Aorta (tissue), 5 donors: ENCODE measurements around the gene PEF1. TPM values are rescaled to one million over a fixed set of nuclear protein-coding genes. Genes with fewer than 3 reads are reported as not detected.
A peak's percentile ranks its signal among the peaks of the same experiment; 100 is the strongest.

Source experiments
- ATAC-seq: fragments of 200-7000 bp; cut with Tn5 transposase; one replicate; pipeline ENCODE4 v1.9.1; 2022; ENCODE audit warnings: moderate library complexity; ENCODE audit not compliant: low FRiP score
- DNase-seq, 2 donors: peaks; one replicate each; pipeline ENCODE4 v3.0.0-alpha.2; 2020
- H3K27ac ChIP-seq, 2 donors: one replicate each; pipeline ENCODE4 v1.5.1; 2013; ENCODE audit warnings: low read length in 2 of 2, mild to moderate bottlenecking in 2 of 2, moderate library complexity in 2 of 2, control low read depth in 1 of 2, inconsistent platforms in 1 of 2, low read depth in 1 of 2
- H3K27me3 ChIP-seq, 2 donors: one replicate each; pipeline ENCODE4 v1.6.1; 2013; ENCODE audit warnings: control low read depth in 1 of 2, low read length in 1 of 2, mild to moderate bottlenecking in 1 of 2, moderate library complexity in 1 of 2; ENCODE audit not compliant: insufficient read depth in 2 of 2, control insufficient read depth in 1 of 2
- H3K36me3 ChIP-seq, 2 donors: one replicate each; pipeline ENCODE4 v1.6.1; 2013; ENCODE audit warnings: control low read depth in 1 of 2, low read length in 1 of 2, mild to moderate bottlenecking in 1 of 2; ENCODE audit not compliant: insufficient read depth in 2 of 2, control insufficient read depth in 1 of 2
- H3K4me1 ChIP-seq, 2 donors: one replicate each; pipeline ENCODE4 v1.6.1; 2013; ENCODE audit warnings: low read length in 2 of 2, control low read depth in 1 of 2, mild to moderate bottlenecking in 1 of 2, moderate library complexity in 1 of 2; ENCODE audit not compliant: insufficient read depth in 2 of 2, control insufficient read depth in 1 of 2
- H3K4me3 ChIP-seq, 2 donors: one replicate each; pipeline ENCODE4 v1.5.1; 2013; ENCODE audit warnings: low read length in 2 of 2, control low read depth in 1 of 2, mild to moderate bottlenecking in 1 of 2
- H3K9me3 ChIP-seq: one replicate; pipeline ENCODE4 v1.6.1; 2013; ENCODE audit warnings: mild to moderate bottlenecking, low read length; ENCODE audit not compliant: control insufficient read depth
- WGBS, 2 donors: extraction: QIAGEN DNeasy Blood & Tissue Kit; methylation state at CpG; one replicate each; pipeline ENCODE4 v1.1.7; 2013; 5-methylcytosine and 5-hydroxymethylcytosine counted together
- intact Hi-C, 2 donors: fragments of 100-400 bp; cut with DNase I; formaldehyde crosslinking; loops; one replicate each; pipeline versions ENCODE4 v1.14.2 to v1.15.0; 2022
- polyA plus RNA-seq, 2 donors: library from polyadenylated mRNA; stranded (reverse); fragments of 200-250 nt; gene quantifications; one replicate each; pipeline ENCODE4 v1.2.3, GENCODE V29; 2013
- total RNA-seq, 2 donors: library from RNA; stranded (reverse); fragmentation: NEBNext Ultra II Directional; extraction: Animal tissue kit (Norgen Biotek cat#: 25700); gene quantifications; one replicate each; pipeline ENCODE4 v1.2.1, GENCODE V29; 2021
- donor health status: healthy with polysubstance abuse.
- donor health status: Bipolar disorder and iron deficiency.
- donor health status: DM: no; HTN: no; CAD: no.
- donor health status: DM: no; HTN: no; CAD: no.
- donor health status: DM: yes; HTN: yes; CAD: no.

PEF1 gene
- total and polyA plus RNA-seq, 4 donors: 57.9 to 83.9 (median 70.3) TPM

- no peak overlapping the region for H3K4me3 ChIP-seq
- no peaks in the 10 kb centered on the region for H3K27me3 ChIP-seq
- DNase-seq (no peak), ATAC-seq (no peak)
- intact Hi-C loops: no loop called here
- no peaks in the 10 kb centered on the region for H3K36me3 ChIP-seq
- H3K9me3 ChIP-seq: no peaks in the 10 kb centered on the region
- WGBS, 2 donors: 62 to 75% methylated on average over 5 of the region's 5 CpGs
- H3K4me1 ChIP-seq: peaks cover 0 to 2% of the 10 kb centered on the region in 2 donors
- H3K27ac ChIP-seq: no peak overlapping the region
Observed at GRCh38 chr1:31621498-31621820, 23.2 kb downstream of the PEF1 start.

- peaks cover 0 to 2% of the 10 kb centered on the region in 2 donors for H3K4me1 ChIP-seq
- no peaks in the 10 kb centered on the region for H3K36me3 ChIP-seq
- intact Hi-C loops: no loop called here
- H3K9me3 ChIP-seq: no peaks in the 10 kb centered on the region
- ATAC-seq (no peak), DNase-seq (no peak)
- H3K27me3 ChIP-seq: no peaks in the 10 kb centered on the region
- no peak overlapping the region for H3K4me3 ChIP-seq
- H3K27ac ChIP-seq: no peak overlapping the region
- 96 to 97% methylated on average over 20 of the region's 20 CpGs for WGBS, 2 donors
Observed at GRCh38 chr1:31620631-31621497, 23.8 kb downstream of the PEF1 start.

- no peak overlapping the region for H3K4me3 ChIP-seq
- no peaks in the 10 kb centered on the region for H3K27me3 ChIP-seq
- H3K9me3 ChIP-seq: no peaks in the 10 kb centered on the region
- H3K36me3 ChIP-seq: no peaks in the 10 kb centered on the region
- intact Hi-C loops: no loop called here
- DNase-seq (no peak), ATAC-seq (no peak)
- no peaks in the 10 kb centered on the region for H3K4me1 ChIP-seq
- no peak overlapping the region for H3K27ac ChIP-seq
- WGBS, 2 donors: 88% methylated on average over 23 of the region's 23 CpGs
Observed at GRCh38 chr1:31618916-31619846, 25.5 kb downstream of the PEF1 start.

GRCh38 chr1:31617916-31618746 lies 26.5 kb downstream of the PEF1 start:
- intact Hi-C loops: loop anchor here in 1 of 2 donors (2.0 kb wide), 1 partner anchor 51 kb away; no protein-coding TSS in a partner anchor
- DNase-seq (peak in 1 of 2 donors; percentile 87), ATAC-seq (peak; percentile 58)

GRCh38 chr1:31617218-31617915 lies 27.3 kb downstream of the PEF1 start, which contains the start of gene HCRTR1:
Gene HCRTR1 (plus strand): TSS chr1:31617689. CDS start chr1:31619193, 1,504 bp downstream.
- DNase-seq (no peak), ATAC-seq (no peak)
- intact Hi-C loops: loop anchor here in 1 of 2 donors (2.0 kb wide), 1 partner anchor 51 kb away; no protein-coding TSS in a partner anchor
- H3K27ac ChIP-seq: no peak within 1 kb of the TSS
- H3K36me3 ChIP-seq: no peaks in the 10 kb centered on the region
- H3K4me1 ChIP-seq: no peaks in the 10 kb centered on the region
- H3K9me3 ChIP-seq: no peaks in the 10 kb centered on the region
- WGBS, 2 donors: 12 to 17% methylated on average over 23 to 48 of the region's 48 CpGs
- H3K27me3 ChIP-seq: no peaks in the 10 kb centered on the region
- H3K4me3 ChIP-seq: peak within 1 kb of the TSS; percentile 34 to 50

More at GRCh38 chr1:31617916-31618746, 26.5 kb downstream of the PEF1 start:
- 14 to 17% methylated on average over 44 to 56 of the region's 56 CpGs for WGBS, 2 donors
- Histone ChIP-seq H3K27ac (no peak overlapping the region), H3K9me3 (no peaks in the 10 kb centered on the region), H3K36me3 (no peaks in the 10 kb centered on the region), H3K27me3 (no peaks in the 10 kb centered on the region), H3K4me1 (no peaks in the 10 kb centered on the region), H3K4me3 (peak overlapping the region; percentile 34 to 50)

GRCh38 chr1:31615939-31616338 lies 28.7 kb downstream of the PEF1 start:
- Histone ChIP-seq H3K9me3 (no peaks in the 10 kb centered on the region), H3K4me3 (no peak overlapping the region), H3K4me1 (no peaks in the 10 kb centered on the region), H3K27ac (no peak overlapping the region), H3K36me3 (no peaks in the 10 kb centered on the region), H3K27me3 (no peaks in the 10 kb centered on the region)
- no peak for DNase-seq
- intact Hi-C loops: loop anchor here in 1 of 2 donors (2.0 kb wide), 1 partner anchor 49 kb away; no protein-coding TSS in a partner anchor
- no peak for ATAC-seq
- 64 to 73% methylated on average over 2 of the region's 2 CpGs for WGBS, 2 donors

GRCh38 chr1:31615414-31615813 lies 29.3 kb downstream of the PEF1 start:
- DNase-seq: no peak
- Histone ChIP-seq H3K27ac (no peak overlapping the region), H3K4me3 (no peak overlapping the region), H3K36me3 (no peaks in the 10 kb centered on the region), H3K9me3 (no peaks in the 10 kb centered on the region), H3K27me3 (no peaks in the 10 kb centered on the region), H3K4me1 (no peaks in the 10 kb centered on the region)
- ATAC-seq: no peak
- 90 to 94% methylated on average over 6 of the region's 6 CpGs for WGBS, 2 donors
- intact Hi-C loops: no loop called here
